Endothelial cell of umbilical vein (primary cell): ENCODE data around the gene AIDA. TPM values are rescaled to one million over a fixed set of nuclear protein-coding genes. Genes with fewer than 3 reads are reported as not detected.

Source experiments
- BruUV-seq: library from RNA; stranded (reverse); fragments of 400-500 nt; replicated peaks from 2 replicates; lab custom pipeline; 2021; lab: Mats Ljungman, UMichigan
- CTCF ChIA-PET: fragments of 300-600, 350-600 bp; sonication (Branson Sonifier 250); formaldehyde crosslinking; loops from one replicate; lab custom pipeline; 2021; ENCODE audit warnings: antibody characterized with exemption, inconsistent platforms; lab: Charles Lee
- POLR2A ChIA-PET: fragments of 300-600, 350-600 bp; sonication (Branson Sonifier 250); formaldehyde crosslinking; loops from one replicate; lab custom pipeline; 2021; ENCODE audit warnings: antibody characterized with exemption, inconsistent platforms; lab: Charles Lee
- DNase-seq: peaks from one replicate; pipeline ENCODE4 v3.0.0-alpha.2; 2011; ENCODE audit warnings: low read depth, low spot score
- FAIRE-seq: peaks from 2 replicates; lab custom pipeline; 2011; peaks lifted over from hg19 to GRCh38; lab: Jason Lieb, UNC
- H2AFZ ChIP-seq: 2 replicates; pipeline ENCODE4 v1.6.0; 2012; ENCODE audit warnings: low read depth, low read length, control low read depth, inconsistent platforms
- H3K27ac ChIP-seq: 2 replicates; pipeline ENCODE4 v1.5.1; 2011; ENCODE audit warnings: low read depth, mild to moderate bottlenecking, control low read depth, low read length, moderate library complexity; ENCODE audit not compliant: insufficient read depth
- H3K27me3 ChIP-seq, 2 experiments: 2 replicates each; pipeline versions ENCODE4 v1.6.0 to v1.6.1; 2011; ENCODE audit warnings: low read length in 2 of 2, mixed read lengths in 1 of 2; ENCODE audit not compliant: control insufficient read depth in 2 of 2, insufficient read depth in 2 of 2
- H3K36me3 ChIP-seq, 2 experiments: 2 replicates in 1 of 2; 3 replicates in 1 of 2; pipeline ENCODE4 v1.5.1; 2011; ENCODE audit warnings: low read length in 2 of 2, mild to moderate bottlenecking in 1 of 2, moderate library complexity in 1 of 2; ENCODE audit not compliant: control insufficient read depth in 2 of 2, insufficient read depth in 2 of 2; ENCODE audit errors: extremely low read depth in 1 of 2
- H3K4me1 ChIP-seq: 3 replicates; pipeline ENCODE4 v1.5.1; 2011; ENCODE audit warnings: mild to moderate bottlenecking, low read length; ENCODE audit not compliant: control insufficient read depth, insufficient read depth; ENCODE audit errors: extremely low read depth
- H3K4me2 ChIP-seq: 2 replicates; pipeline ENCODE4 v1.6.1; 2011; ENCODE audit warnings: low read length, control low read depth, mixed read lengths; ENCODE audit not compliant: insufficient read depth
- H3K4me3 ChIP-seq, 3 experiments: fragments of 200-600 bp in 1 of 3; sonication (generic), shearing (Covaris generic) in 1 of 3; replicated peaks in 1 of 3; 2 replicates each; pipeline ENCODE4 v1.5.1; 2011 to 2016; ENCODE audit warnings: control low read depth in 3 of 3, low read length in 3 of 3, mild to moderate bottlenecking in 2 of 3, inconsistent platforms in 1 of 3, low read depth in 1 of 3, moderate library complexity in 1 of 3; ENCODE audit not compliant: insufficient read depth in 1 of 3
- H3K79me2 ChIP-seq: 2 replicates; pipeline ENCODE4 v1.6.0; 2012; ENCODE audit warnings: low read length, inconsistent platforms; ENCODE audit not compliant: control insufficient read depth, insufficient read depth
- H3K9ac ChIP-seq: replicated peaks from 2 replicates; pipeline ENCODE3; 2011; ENCODE audit warnings: low read length, control low read depth; ENCODE audit not compliant: insufficient read depth; ENCODE audit errors: extremely low read depth
- H3K9me1 ChIP-seq: replicated peaks from 3 replicates; pipeline ENCODE4 v1.6.0; 2011; ENCODE audit warnings: mild to moderate bottlenecking, low read length; ENCODE audit not compliant: control insufficient read depth, insufficient read depth; ENCODE audit errors: extremely low read depth
- H3K9me3 ChIP-seq: replicated peaks from 2 replicates; pipeline ENCODE4 v1.5.1; 2012; ENCODE audit warnings: low read length, inconsistent platforms; ENCODE audit not compliant: control insufficient read depth, insufficient read depth
- H4K20me1 ChIP-seq: replicated peaks from 2 replicates; pipeline ENCODE3; 2011; ENCODE audit warnings: mild to moderate bottlenecking, low read length; ENCODE audit not compliant: control insufficient read depth, insufficient read depth; ENCODE audit errors: extremely low read depth
- EZH2 ChIP-seq: IDR thresholded peaks from 2 replicates; pipeline ENCODE4 v1.6.1; 2012; ENCODE audit warnings: borderline replicate concordance, low read depth, mild to moderate bottlenecking, moderate library complexity, low read length, inconsistent platforms; ENCODE audit not compliant: severe bottlenecking
- FOS ChIP-seq: IDR thresholded peaks from 2 replicates; pipeline ENCODE4 v1.6.1; 2011; ENCODE audit warnings: mild to moderate bottlenecking, low read length, moderate library complexity, borderline replicate concordance; ENCODE audit not compliant: insufficient read depth
- GATA2 ChIP-seq: IDR thresholded peaks from 2 replicates; pipeline ENCODE4 v1.7.0; 2011; ENCODE audit warnings: low read depth, mild to moderate bottlenecking, moderate library complexity, mixed read lengths, low read length; ENCODE audit not compliant: insufficient read length, insufficient read depth
- JUN ChIP-seq: IDR thresholded peaks from 2 replicates; pipeline ENCODE4 v1.6.1; 2011; ENCODE audit warnings: borderline replicate concordance, low read depth; ENCODE audit not compliant: insufficient read length, insufficient read depth
- MYC ChIP-seq: IDR thresholded peaks from one replicate; pipeline ENCODE4 v1.6.1; 2011; ENCODE audit warnings: mild to moderate bottlenecking, low read depth, low read length
- POLR2A ChIP-seq: IDR thresholded peaks from 2 replicates; pipeline ENCODE4 v1.6.1; 2012; ENCODE audit warnings: low read depth, mild to moderate bottlenecking, control low read depth, low read length
- POLR2AphosphoS5 ChIP-seq: IDR thresholded peaks from 2 replicates; pipeline ENCODE4 v1.6.1; 2012; ENCODE audit warnings: low read depth, mild to moderate bottlenecking, control low read depth, low read length, moderate library complexity; ENCODE audit not compliant: insufficient read depth
- dilution Hi-C: fragments of 300-500 bp; cut with MboI; formaldehyde crosslinking; loops from one replicate; pipeline ENCODE4 v1.15.0; 2019; ENCODE audit warnings: low sequenced_read_pairs; ENCODE audit not compliant: extremely low pct_ligation_motif_present
- intact Hi-C: fragments of 100-400 bp; cut with micrococcal nuclease; formaldehyde crosslinking; loops from one replicate; pipeline ENCODE4 v1.10.0; 2022
- polyA plus RNA-seq, 4 experiments: library from polyadenylated mRNA; depleted of rRNA in 3 of 4; stranded (reverse) in 3 of 4; unstranded in 1 of 4; fragments of >200 nt; gene quantifications; 2 replicates each; pipeline versions ENCODE4 v1.2.1 to v1.2.3, GENCODE V29; 2011 to 2012; ENCODE audit warnings: missing spikeins in 1 of 4
- total RNA-seq: library from RNA; stranded (reverse); gene quantifications from 2 replicates; pipeline ENCODE4 v1.2.3, GENCODE V29; 2021
- TF ChIP-seq, protein P1 (sequence below): IDR thresholded peaks from 2 replicates; pipeline ENCODE4 v1.6.1; 2011; ENCODE audit not compliant: insufficient read depth, insufficient read length
- TF ChIP-seq, protein P2 (sequence below), 2 donors: IDR thresholded peaks; 1 replicate in 1 of 2; 2 replicates in 1 of 2; pipeline ENCODE4 v1.5.1; 2011; ENCODE audit warnings: low read length in 2 of 2, mild to moderate bottlenecking in 2 of 2, moderate library complexity in 2 of 2, control low read depth in 1 of 2, inconsistent platforms in 1 of 2, low read depth in 1 of 2; ENCODE audit not compliant: insufficient read depth in 1 of 2; ENCODE audit errors: extremely low read depth in 1 of 2

Gene AIDA
- total and polyA plus RNA-seq, 2 donors (not counting 3 experiments of a cell fraction or from before 2014, with no cell fraction given), result 32.8 to 75.4 TPM

DNA sequence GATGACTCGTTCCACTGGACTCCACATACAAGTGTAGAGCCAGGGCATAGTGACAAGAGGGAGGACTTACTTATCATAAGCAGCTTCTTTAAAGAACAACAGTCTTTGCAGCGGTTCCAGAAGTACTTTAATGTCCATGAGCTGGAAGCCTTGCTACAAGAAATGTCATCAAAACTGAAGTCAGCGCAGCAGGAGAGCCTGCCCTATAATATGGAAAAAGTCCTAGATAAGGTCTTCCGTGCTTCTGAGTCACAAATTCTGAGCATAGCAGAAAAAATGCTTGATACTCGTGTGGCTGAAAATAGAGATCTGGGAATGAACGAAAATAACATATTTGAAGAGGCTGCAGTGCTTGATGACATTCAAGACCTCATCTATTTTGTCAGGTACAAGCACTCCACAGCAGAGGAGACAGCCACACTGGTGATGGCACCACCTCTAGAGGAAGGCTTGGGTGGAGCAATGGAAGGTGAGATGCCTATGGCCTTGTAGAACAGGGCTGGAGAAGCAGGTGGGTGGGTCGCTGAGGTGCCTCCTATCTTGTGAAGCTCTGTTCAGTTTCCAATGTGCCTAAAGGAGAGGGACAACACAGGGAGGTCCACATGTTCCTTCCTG lies 82.3 kb downstream of the AIDA start:
- no peaks in the 10 kb centered on the region for H3K9me1 ChIP-seq
- H3K9me3 ChIP-seq, result no peaks in the 10 kb centered on the region
- no peaks in the 10 kb centered on the region for H3K27me3 ChIP-seq
- no peaks in the 10 kb centered on the region for H3K79me2 ChIP-seq
- FAIRE-seq, result no peak
- no TSS peak for BruUV-seq
- H3K36me3 ChIP-seq, result peaks cover 9 to 11% of the 10 kb centered on the region in 2 experiments
- H3K4me2 ChIP-seq, result no peak overlapping the region
- H3K4me3 ChIP-seq, result no peak overlapping the region
- no peak overlapping the region for H3K9ac ChIP-seq
- H3K27ac ChIP-seq, result no peak overlapping the region
- H4K20me1 ChIP-seq, result no peaks in the 10 kb centered on the region
- intact Hi-C loops (no loop called here), dilution Hi-C loops (no loop called here)
- ChIA-PET CTCF (no interaction called here), POLR2A (no interaction called here)
- no peak overlapping the region for H2AFZ ChIP-seq
- DNase-seq, result no peak
- TF ChIP-seq POLR2AphosphoS5 (no peak), POLR2A (no peak), FOS (no peak), GATA2 (no peak), MYC (no peak), EZH2 (no peak), JUN (no peak)
- TF ChIP-seq, protein P1, sequence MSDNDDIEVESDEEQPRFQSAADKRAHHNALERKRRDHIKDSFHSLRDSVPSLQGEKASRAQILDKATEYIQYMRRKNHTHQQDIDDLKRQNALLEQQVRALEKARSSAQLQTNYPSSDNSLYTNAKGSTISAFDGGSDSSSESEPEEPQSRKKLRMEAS, result no peak
- TF ChIP-seq, protein P2, sequence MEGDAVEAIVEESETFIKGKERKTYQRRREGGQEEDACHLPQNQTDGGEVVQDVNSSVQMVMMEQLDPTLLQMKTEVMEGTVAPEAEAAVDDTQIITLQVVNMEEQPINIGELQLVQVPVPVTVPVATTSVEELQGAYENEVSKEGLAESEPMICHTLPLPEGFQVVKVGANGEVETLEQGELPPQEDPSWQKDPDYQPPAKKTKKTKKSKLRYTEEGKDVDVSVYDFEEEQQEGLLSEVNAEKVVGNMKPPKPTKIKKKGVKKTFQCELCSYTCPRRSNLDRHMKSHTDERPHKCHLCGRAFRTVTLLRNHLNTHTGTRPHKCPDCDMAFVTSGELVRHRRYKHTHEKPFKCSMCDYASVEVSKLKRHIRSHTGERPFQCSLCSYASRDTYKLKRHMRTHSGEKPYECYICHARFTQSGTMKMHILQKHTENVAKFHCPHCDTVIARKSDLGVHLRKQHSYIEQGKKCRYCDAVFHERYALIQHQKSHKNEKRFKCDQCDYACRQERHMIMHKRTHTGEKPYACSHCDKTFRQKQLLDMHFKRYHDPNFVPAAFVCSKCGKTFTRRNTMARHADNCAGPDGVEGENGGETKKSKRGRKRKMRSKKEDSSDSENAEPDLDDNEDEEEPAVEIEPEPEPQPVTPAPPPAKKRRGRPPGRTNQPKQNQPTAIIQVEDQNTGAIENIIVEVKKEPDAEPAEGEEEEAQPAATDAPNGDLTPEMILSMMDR (IDR thresholded peaks at IDR 0.05; ENCODE audit: extremely low read depth in 1 of 2, insufficient read depth in 1 of 2, low read depth in 1 of 2, low read length in 2 of 2), result no peak
- peaks cover 4% of the 10 kb centered on the region for H3K4me1 ChIP-seq
